NCI-H2227 (cell line): ENCODE results near the gene DNAJC24.

ENCODE experiments used
- DNase-seq: peaks from one replicate; lab custom pipeline; 2025; ENCODE audit not compliant: unreplicated experiment; lab: John Stamatoyannopoulos, UW

DNAJC24 gene

GRCh38 chr11:31414338-31414737 lies 44.7 kb downstream of the DNAJC24 start:
- no peak for DNase-seq

- DNase-seq, result no peak
Observed at GRCh38 chr11:31415435-31415834, 45.8 kb downstream of the DNAJC24 start.

GRCh38 chr11:31417357-31417756 lies 47.7 kb downstream of the DNAJC24 start:
- DNase-seq, result peak; percentile 38

GRCh38 chr11:31417816-31418215 lies 48.2 kb downstream of the DNAJC24 start:
- DNase-seq, result no peak

GRCh38 chr11:31419138-31419537 lies 49.5 kb downstream of the DNAJC24 start:
- no peak for DNase-seq

GRCh38 chr11:31419669-31420068 lies 50.0 kb downstream of the DNAJC24 start:
- no peak for DNase-seq

- no peak for DNase-seq
Observed at GRCh38 chr11:31421820-31422219, 52.2 kb downstream of the DNAJC24 start.

- DNase-seq, result no peak
Observed at GRCh38 chr11:31422703-31423102, 53.0 kb downstream of the DNAJC24 start.

GRCh38 chr11:31424652-31425051 lies 55.0 kb downstream of the DNAJC24 start:
- DNase-seq, result no peak

GRCh38 chr11:31433851-31434250 lies 64.2 kb downstream of the DNAJC24 start:
- DNase-seq, result no peak

GRCh38 chr11:31437742-31438435 lies 68.2 kb downstream of the DNAJC24 start:
- no peak for DNase-seq

GRCh38 chr11:31441296-31441695 lies 71.6 kb downstream of the DNAJC24 start:
- no peak for DNase-seq

GRCh38 chr11:31442086-31442485 lies 72.4 kb downstream of the DNAJC24 start:
- peak; percentile 83 for DNase-seq

GRCh38 chr11:31443802-31444201 lies 74.1 kb downstream of the DNAJC24 start:
- DNase-seq, result no peak

- DNase-seq, result no peak
Observed at GRCh38 chr11:31445621-31446020, 76.0 kb downstream of the DNAJC24 start.

- no peak for DNase-seq
Observed at GRCh38 chr11:31449040-31449439, 79.4 kb downstream of the DNAJC24 start.

- no peak for DNase-seq
Observed at GRCh38 chr11:31450841-31451240, 81.2 kb downstream of the DNAJC24 start.

- DNase-seq, result no peak
Observed at GRCh38 chr11:31455177-31455576, 85.5 kb downstream of the DNAJC24 start.

- DNase-seq, result no peak
Observed at GRCh38 chr11:31464436-31464835, 94.8 kb downstream of the DNAJC24 start.

GRCh38 chr11:31474083-31474482 lies 104.4 kb downstream of the DNAJC24 start:
- DNase-seq, result no peak

- no peak for DNase-seq
Observed at GRCh38 chr11:31477528-31478222, 108.0 kb downstream of the DNAJC24 start.

GRCh38 chr11:31478223-31478590 lies 108.5 kb downstream of the DNAJC24 start:
- no peak for DNase-seq

- DNase-seq, result no peak
Observed at GRCh38 chr11:31479066-31479465, 109.4 kb downstream of the DNAJC24 start.
